ENCODE measurements around the gene PLEKHH1.
"Not testable (repeated sequence)": the region's sequence is repeated elsewhere in the genome, so short reads cannot be mapped to it uniquely, and the experiment has no call there.

PLEKHH1 gene

GRCh38 chr14:67589204-67589770 lies 56.2 kb downstream of the PLEKHH1 start:
- no peak for DNase-seq

- DNase-seq: not testable (repeated sequence)
These were observed 60.6 kb downstream of the PLEKHH1 start for GRCh38 chr14:67593650-67594049.

- no peak for DNase-seq
These were observed 62.3 kb downstream of the PLEKHH1 start for GRCh38 chr14:67595392-67595791.

- DNase-seq: peak; percentile 84
These were observed 66.8 kb downstream of the PLEKHH1 start, which contains the start of gene PIGH for GRCh38 chr14:67599698-67600561. PIGH (minus strand) TSS chr14:67600268; CDS start chr14:67600203, 65 bp downstream.

- not testable (repeated sequence) for DNase-seq
These were observed 67.5 kb downstream of the PLEKHH1 start for GRCh38 chr14:67600562-67600974.

- no peak for DNase-seq
These were observed 69.0 kb downstream of the PLEKHH1 start for GRCh38 chr14:67602076-67602475.

- no peak for DNase-seq
These were observed 70.0 kb downstream of the PLEKHH1 start for GRCh38 chr14:67602995-67603545.

- DNase-seq: no peak
These were observed 74.6 kb downstream of the PLEKHH1 start for GRCh38 chr14:67607646-67608045.

GRCh38 chr14:67609642-67610310 lies 76.7 kb downstream of the PLEKHH1 start:
- DNase-seq: no peak

- DNase-seq: no peak
These were observed 77.4 kb downstream of the PLEKHH1 start for GRCh38 chr14:67610491-67610890.

- peak; percentile 64 for DNase-seq
These were observed 85.5 kb downstream of the PLEKHH1 start for GRCh38 chr14:67618617-67619063.

GRCh38 chr14:67619446-67620216 lies 86.5 kb downstream of the PLEKHH1 start, which contains the start of gene ARG2:
ARG2 (plus strand) TSS chr14:67619920; CDS start chr14:67619978, 58 bp downstream.
- peak; percentile 94 for DNase-seq

- no peak for DNase-seq
These were observed 87.2 kb downstream of the PLEKHH1 start for GRCh38 chr14:67620217-67620785.

GRCh38 chr14:67622675-67623074 lies 89.6 kb downstream of the PLEKHH1 start:
- peak; percentile 72 for DNase-seq

- DNase-seq: no peak
These were observed 90.0 kb downstream of the PLEKHH1 start for GRCh38 chr14:67623114-67623513.

- DNase-seq: not testable (repeated sequence)
These were observed 93.0 kb downstream of the PLEKHH1 start for GRCh38 chr14:67626131-67626530.

- DNase-seq: no peak
These were observed 94.4 kb downstream of the PLEKHH1 start for GRCh38 chr14:67627519-67627918.

- DNase-seq: no peak
These were observed 97.1 kb downstream of the PLEKHH1 start for GRCh38 chr14:67630186-67630585.

GRCh38 chr14:67630938-67631337 lies 97.8 kb downstream of the PLEKHH1 start:
- DNase-seq: no peak

GRCh38 chr14:67633451-67634147 lies 100.5 kb downstream of the PLEKHH1 start:
- DNase-seq: no peak

- DNase-seq: no peak
These were observed 103.3 kb downstream of the PLEKHH1 start for GRCh38 chr14:67636361-67636919.

Data from NCI-H226 (cell line).